AG04450 (cell line): ENCODE results near the gene TAX1BP3. TPM values are rescaled to one million over a fixed set of nuclear protein-coding genes. Genes with fewer than 3 reads are reported as not detected.

Source experiments
- CTCF ChIA-PET: fragments of 300-600, 350-600 bp; formaldehyde crosslinking; extraction: SDS; loops from one replicate; lab custom pipeline; 2022; ENCODE audit warnings: antibody characterized with exemption, inconsistent platforms; lab: Charles Lee
- POLR2A ChIA-PET: fragments of 350-600 bp; formaldehyde crosslinking; extraction: SDS; loops from one replicate; lab custom pipeline; 2021; ENCODE audit warnings: antibody characterized with exemption, inconsistent platforms; lab: Yijun Ruan, JAX
- DNase-seq: peaks from one replicate; pipeline ENCODE4 v3.0.0-alpha.2; 2011; ENCODE audit warnings: low read depth, low spot score
- H3K27ac ChIP-seq: one replicate; pipeline ENCODE4 v1.5.1; 2012; ENCODE audit warnings: low read depth, low read length, control low read depth
- H3K27me3 ChIP-seq: one replicate; pipeline ENCODE4 v1.6.0; 2012; ENCODE audit warnings: low read length; ENCODE audit not compliant: control insufficient read depth, insufficient read depth
- H3K4me3 ChIP-seq: 2 replicates; pipeline ENCODE4 v1.5.1; 2011; ENCODE audit warnings: mild to moderate bottlenecking, low read depth, low read length, control low read depth
- H3K9me3 ChIP-seq: 2 replicates; pipeline ENCODE4 v1.5.1; 2012; ENCODE audit warnings: low read length; ENCODE audit not compliant: control insufficient read depth, insufficient read depth
- CTCF ChIP-seq: IDR thresholded peaks from 2 replicates; pipeline ENCODE4 v1.5.1; 2011; ENCODE audit warnings: low read depth, low read length, control low read depth, inconsistent platforms
- polyA plus RNA-seq: library from polyadenylated mRNA; depleted of rRNA; stranded (reverse); fragments of >200 nt; gene quantifications from 2 replicates; pipeline ENCODE4 v1.2.3, GENCODE V29; 2011

Gene TAX1BP3
- polyA plus RNA-seq, 1 experiment, result 163 TPM

GRCh38 chr17:3688852-3689261, 20.5 kb upstream of the TAX1BP3 start:
- ChIA-PET POLR2A (no interaction called here), CTCF (interaction anchor here (0.5 kb wide), 1 partner anchor 32 kb away, joined by 3 read pairs; no protein-coding TSS in a partner anchor)
- Histone ChIP-seq H3K27ac (no peak overlapping the region), H3K27me3 (peaks cover 7% of the 10 kb centered on the region), H3K4me3 (no peak overlapping the region), H3K9me3 (no peaks in the 10 kb centered on the region; the same call in 1 of the 2 replicates)
- no peak for DNase-seq
- TF ChIP-seq CTCF, result no peak

- POLR2A ChIA-PET, result no interaction called here
- no peaks in the 10 kb centered on the region; the same call in 1 of the 2 replicates for H3K9me3 ChIP-seq
- DNase-seq, result no peak
- CTCF ChIA-PET, result no interaction called here
- no peak overlapping the region for H3K27ac ChIP-seq
- no peak for TF ChIP-seq CTCF
- H3K27me3 ChIP-seq, result peaks cover 7% of the 10 kb centered on the region
- no peak overlapping the region for H3K4me3 ChIP-seq
Measured at GRCh38 chr17:3688027-3688553, 19.7 kb upstream of the TAX1BP3 start.

GRCh38 chr17:3685174-3685573, 16.8 kb upstream of the TAX1BP3 start:
- no peaks in the 10 kb centered on the region; the same call in 1 of the 2 replicates for H3K9me3 ChIP-seq
- no peak overlapping the region for H3K4me3 ChIP-seq
- POLR2A ChIA-PET, result no interaction called here
- no peak overlapping the region for H3K27ac ChIP-seq
- H3K27me3 ChIP-seq, result peaks cover 5% of the 10 kb centered on the region
- no peak for DNase-seq
- no peak for TF ChIP-seq CTCF
- CTCF ChIA-PET, result interaction anchor here (0.6 kb wide), 1 partner anchor 18 kb away, joined by 3 read pairs; no protein-coding TSS in a partner anchor

- no peak overlapping the region for H3K4me3 ChIP-seq
- H3K27ac ChIP-seq, result no peak overlapping the region
- H3K9me3 ChIP-seq, result no peaks in the 10 kb centered on the region; the same call in 1 of the 2 replicates
- peaks cover 8% of the 10 kb centered on the region for H3K27me3 ChIP-seq
- POLR2A ChIA-PET, result interaction anchor here (1.0 kb wide), 1 partner anchor 15 kb away, joined by 3 read pairs; the partner anchor contains the start of gene TAX1BP3
- TF ChIP-seq CTCF, result peak; percentile 91
- no peak for DNase-seq
- CTCF ChIA-PET, result interaction anchor here (0.6 to 1.3 kb wide), 11 partner anchors 9 to 1183 kb away, joined by 3 to 5 read pairs (median 4); partner anchors contain the start of gene HASPIN
Measured at GRCh38 chr17:3683054-3683511, 14.7 kb upstream of the TAX1BP3 start.

GRCh38 chr17:3682033-3682432, 13.7 kb upstream of the TAX1BP3 start:
- DNase-seq, result no peak
- CTCF ChIA-PET, result interaction anchor here (0.7 to 1.2 kb wide), 3 partner anchors 25 to 393 kb away, joined by 3 to 5 read pairs (median 4); partner anchors contain the start of gene HASPIN
- H3K27me3 ChIP-seq, result peaks cover 10% of the 10 kb centered on the region
- no peaks in the 10 kb centered on the region; the same call in 1 of the 2 replicates for H3K9me3 ChIP-seq
- no peak for TF ChIP-seq CTCF
- no peak overlapping the region for H3K4me3 ChIP-seq
- H3K27ac ChIP-seq, result no peak overlapping the region
- POLR2A ChIA-PET, result no interaction called here
